ENCODE measurements around the gene SOBP. TPM values are rescaled to one million over a fixed set of nuclear protein-coding genes. Genes with fewer than 3 reads are reported as not detected.

SOBP gene
- polyA plus RNA-seq, 1 donor (not counting 4 experiments of a cell fraction or from before 2014, with no cell fraction given): not detected

DNA sequence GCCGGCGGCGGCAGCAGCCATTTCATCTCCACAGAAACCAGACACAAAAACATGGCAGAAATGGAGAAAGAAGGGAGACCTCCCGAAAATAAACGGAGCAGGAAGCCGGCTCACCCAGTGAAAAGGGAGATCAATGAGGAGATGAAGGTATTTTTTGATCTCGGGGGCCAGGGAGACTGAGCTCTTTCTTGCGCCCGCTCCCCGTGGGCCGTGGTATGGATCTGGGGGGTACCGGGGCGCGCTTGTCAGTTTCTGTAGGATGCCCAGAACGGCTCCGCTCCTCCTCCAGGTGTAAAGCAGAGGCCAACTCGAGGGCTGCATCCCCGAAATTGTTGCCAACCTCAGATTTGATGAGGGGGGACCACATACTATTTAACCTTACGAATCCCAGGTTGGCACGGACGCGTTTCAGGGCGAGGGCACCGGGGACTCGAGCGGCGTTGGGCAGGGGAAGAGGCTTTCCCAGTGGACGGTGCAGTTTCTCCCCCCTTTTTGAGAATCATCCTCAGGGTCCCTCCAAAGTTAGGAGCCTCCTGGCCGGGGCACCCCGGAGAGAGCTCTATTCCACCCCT is 735 bp downstream of the SOBP start:
- no peak for FAIRE-seq

DNA sequence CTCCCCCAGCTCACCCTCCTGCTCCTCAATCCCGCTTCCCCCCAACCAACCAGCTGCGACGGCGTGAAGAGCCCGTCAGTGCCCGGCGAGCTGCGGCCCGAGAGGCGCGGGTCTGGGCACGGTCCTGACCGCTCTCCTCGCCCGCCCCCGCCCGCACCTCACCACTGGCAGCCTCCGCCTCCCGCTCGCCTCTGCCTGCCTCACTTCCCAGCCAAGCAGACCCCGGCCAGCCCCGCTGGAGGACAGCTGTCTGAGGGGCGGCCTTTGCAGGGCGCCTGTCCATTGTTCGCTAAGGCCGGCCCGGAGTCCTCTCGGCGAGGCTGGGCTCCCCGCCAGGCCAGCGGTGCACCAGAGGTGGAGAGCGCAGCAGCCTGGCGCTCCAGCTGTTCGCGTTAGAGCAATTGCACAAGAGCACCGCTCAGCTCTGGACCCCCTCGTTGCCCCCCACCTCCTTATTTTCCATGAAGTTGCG is 1.3 kb downstream of the SOBP start:
- Histone ChIP-seq H3K27ac (ENCODE audit: control insufficient read depth, insufficient read depth, low read length) (no peak overlapping the region), H3K4me3 (ENCODE audit: control insufficient read depth in 2 of 3, extremely low read depth in 1 of 3, insufficient read depth in 2 of 3, low read depth in 1 of 3, low read length in 3 of 3) (peak overlapping the region in 1 of 3 experiments; percentile 69), H3K36me3 (ENCODE audit: control insufficient read depth in 2 of 2, extremely low read depth in 1 of 2, insufficient read depth in 2 of 2, low read length in 2 of 2) (no peaks in the 10 kb centered on the region), H3K9ac (ENCODE audit: control insufficient read depth, extremely low read depth, insufficient read depth, low read length) (no peak overlapping the region), H3K9me3 (ENCODE audit: control insufficient read depth, low read depth, low read length) (no peaks in the 10 kb centered on the region), H3K27me3 (ENCODE audit: control insufficient read depth, extremely low read depth, insufficient read depth, low read length) (peaks cover 67% of the 10 kb centered on the region), H4K20me1 (ENCODE audit: control insufficient read depth, extremely low read depth, insufficient read depth, low read length) (no peaks in the 10 kb centered on the region), H3K4me1 (ENCODE audit: control insufficient read depth, extremely low read depth, insufficient read depth, low read length) (peaks cover 7% of the 10 kb centered on the region), H3K4me2 (ENCODE audit: control insufficient read depth, extremely low read depth, insufficient read depth, low read depth, low read length) (peak overlapping the region; percentile 76), H3K9me1 (ENCODE audit: control insufficient read depth, extremely low read depth, insufficient read depth, low read length) (no peaks in the 10 kb centered on the region), H2AFZ (ENCODE audit: control insufficient read depth, low read length) (no peak overlapping the region), H3K79me2 (ENCODE audit: control insufficient read depth, insufficient read depth, low read length) (no peaks in the 10 kb centered on the region)
- no peak for FAIRE-seq
- dilution Hi-C loops (cut with MboI; ENCODE audit: extremely low pct_ligation_motif_present, low sequenced_read_pairs): no loop called here
- no peak for TF ChIP-seq EZH2 (IDR thresholded peaks at IDR 0.05; ENCODE audit: low read length)
- TF ChIP-seq, protein P1, sequence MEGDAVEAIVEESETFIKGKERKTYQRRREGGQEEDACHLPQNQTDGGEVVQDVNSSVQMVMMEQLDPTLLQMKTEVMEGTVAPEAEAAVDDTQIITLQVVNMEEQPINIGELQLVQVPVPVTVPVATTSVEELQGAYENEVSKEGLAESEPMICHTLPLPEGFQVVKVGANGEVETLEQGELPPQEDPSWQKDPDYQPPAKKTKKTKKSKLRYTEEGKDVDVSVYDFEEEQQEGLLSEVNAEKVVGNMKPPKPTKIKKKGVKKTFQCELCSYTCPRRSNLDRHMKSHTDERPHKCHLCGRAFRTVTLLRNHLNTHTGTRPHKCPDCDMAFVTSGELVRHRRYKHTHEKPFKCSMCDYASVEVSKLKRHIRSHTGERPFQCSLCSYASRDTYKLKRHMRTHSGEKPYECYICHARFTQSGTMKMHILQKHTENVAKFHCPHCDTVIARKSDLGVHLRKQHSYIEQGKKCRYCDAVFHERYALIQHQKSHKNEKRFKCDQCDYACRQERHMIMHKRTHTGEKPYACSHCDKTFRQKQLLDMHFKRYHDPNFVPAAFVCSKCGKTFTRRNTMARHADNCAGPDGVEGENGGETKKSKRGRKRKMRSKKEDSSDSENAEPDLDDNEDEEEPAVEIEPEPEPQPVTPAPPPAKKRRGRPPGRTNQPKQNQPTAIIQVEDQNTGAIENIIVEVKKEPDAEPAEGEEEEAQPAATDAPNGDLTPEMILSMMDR (optimal IDR thresholded peaks at IDR 0.05 in 1 of 3, IDR thresholded peaks at IDR 0.05 in 1 of 3, conservative IDR thresholded peaks at IDR 0.05 in 1 of 3; ENCODE audit: extremely low read depth in 1 of 3, insufficient read depth in 2 of 3, low read length in 3 of 3): no peak
- no peak for DNase-seq (ENCODE audit: low read depth, low spot score)

More for the DNA sequence above, 735 bp downstream of the SOBP start:
- Histone ChIP-seq H3K9me3 (ENCODE audit: control insufficient read depth, low read depth, low read length) (no peaks in the 10 kb centered on the region), H3K9ac (ENCODE audit: control insufficient read depth, extremely low read depth, insufficient read depth, low read length) (no peak overlapping the region), H3K4me3 (ENCODE audit: control insufficient read depth in 2 of 3, extremely low read depth in 1 of 3, insufficient read depth in 2 of 3, low read depth in 1 of 3, low read length in 3 of 3) (peak overlapping the region; percentile 13 to 72 (median 69)), H3K4me1 (ENCODE audit: control insufficient read depth, extremely low read depth, insufficient read depth, low read length) (peaks cover 7% of the 10 kb centered on the region), H3K27ac (ENCODE audit: control insufficient read depth, insufficient read depth, low read length) (no peak overlapping the region), H4K20me1 (ENCODE audit: control insufficient read depth, extremely low read depth, insufficient read depth, low read length) (no peaks in the 10 kb centered on the region), H3K36me3 (ENCODE audit: control insufficient read depth in 2 of 2, extremely low read depth in 1 of 2, insufficient read depth in 2 of 2, low read length in 2 of 2) (no peaks in the 10 kb centered on the region), H3K79me2 (ENCODE audit: control insufficient read depth, insufficient read depth, low read length) (no peaks in the 10 kb centered on the region), H3K27me3 (ENCODE audit: control insufficient read depth, extremely low read depth, insufficient read depth, low read length) (peaks cover 73% of the 10 kb centered on the region), H3K4me2 (ENCODE audit: control insufficient read depth, extremely low read depth, insufficient read depth, low read depth, low read length) (peak overlapping the region; percentile 76), H2AFZ (ENCODE audit: control insufficient read depth, low read length) (peak overlapping the region; percentile 29), H3K9me1 (ENCODE audit: control insufficient read depth, extremely low read depth, insufficient read depth, low read length) (no peaks in the 10 kb centered on the region)
- DNase-seq (ENCODE audit: low read depth, low spot score): no peak
- peak; percentile 94 for TF ChIP-seq EZH2 (IDR thresholded peaks at IDR 0.05; ENCODE audit: low read length)
- TF ChIP-seq, protein P1 (optimal IDR thresholded peaks at IDR 0.05 in 1 of 3, IDR thresholded peaks at IDR 0.05 in 1 of 3, conservative IDR thresholded peaks at IDR 0.05 in 1 of 3; ENCODE audit: extremely low read depth in 1 of 3, insufficient read depth in 2 of 3, low read length in 3 of 3): no peak
- dilution Hi-C loops (cut with MboI; ENCODE audit: extremely low pct_ligation_motif_present, low sequenced_read_pairs): no loop called here
